Osteocyte (in vitro differentiated cells): ENCODE measurements around the gene TRPC3. TPM values are rescaled to one million over a fixed set of nuclear protein-coding genes. Genes with fewer than 3 reads are reported as not detected.

Experiments
- DNase-seq: peaks from one replicate; pipeline ENCODE4 v3.0.0; 2021; ENCODE audit warnings: mixed read lengths; ENCODE audit not compliant: unreplicated experiment; ENCODE audit errors: extremely low spot score
- H3K27ac Mint-ChIP-seq: one replicate; pipeline ENCODE4 v1.8.0; 2021; ENCODE audit warnings: mild to moderate bottlenecking, mixed read lengths; ENCODE audit not compliant: unreplicated experiment
- H3K27me3 Mint-ChIP-seq: one replicate; pipeline ENCODE4 v1.8.0; 2021; ENCODE audit warnings: mixed read lengths; ENCODE audit not compliant: unreplicated experiment
- H3K36me3 Mint-ChIP-seq: one replicate; pipeline ENCODE4 v1.8.0; 2021; ENCODE audit warnings: mixed read lengths; ENCODE audit not compliant: unreplicated experiment
- H3K4me1 Mint-ChIP-seq: one replicate; pipeline ENCODE4 v1.8.0; 2021; ENCODE audit warnings: mixed read lengths; ENCODE audit not compliant: unreplicated experiment
- H3K4me3 Mint-ChIP-seq: one replicate; pipeline ENCODE4 v1.8.0; 2021; ENCODE audit warnings: mild to moderate bottlenecking, moderate library complexity, mixed read lengths; ENCODE audit not compliant: unreplicated experiment
- H3K9me3 Mint-ChIP-seq: one replicate; pipeline ENCODE4 v1.8.0; 2021; ENCODE audit warnings: mixed read lengths; ENCODE audit not compliant: unreplicated experiment
- total RNA-seq: library from RNA; stranded (reverse); gene quantifications from 2 replicates; pipeline ENCODE4 v1.2.1, GENCODE V29; 2021
- TF ChIP-seq, protein P1 (sequence below): fragments of 200-600 bp; sonication (generic); IDR thresholded peaks from 2 replicates; pipeline ENCODE4 v1.5.0; 2021; ENCODE audit warnings: antibody characterized with exemption, mild to moderate bottlenecking, moderate library complexity

The TRPC3 gene
- total RNA-seq, 1 donor from 2014 or later, result 0.67 TPM

DNA sequence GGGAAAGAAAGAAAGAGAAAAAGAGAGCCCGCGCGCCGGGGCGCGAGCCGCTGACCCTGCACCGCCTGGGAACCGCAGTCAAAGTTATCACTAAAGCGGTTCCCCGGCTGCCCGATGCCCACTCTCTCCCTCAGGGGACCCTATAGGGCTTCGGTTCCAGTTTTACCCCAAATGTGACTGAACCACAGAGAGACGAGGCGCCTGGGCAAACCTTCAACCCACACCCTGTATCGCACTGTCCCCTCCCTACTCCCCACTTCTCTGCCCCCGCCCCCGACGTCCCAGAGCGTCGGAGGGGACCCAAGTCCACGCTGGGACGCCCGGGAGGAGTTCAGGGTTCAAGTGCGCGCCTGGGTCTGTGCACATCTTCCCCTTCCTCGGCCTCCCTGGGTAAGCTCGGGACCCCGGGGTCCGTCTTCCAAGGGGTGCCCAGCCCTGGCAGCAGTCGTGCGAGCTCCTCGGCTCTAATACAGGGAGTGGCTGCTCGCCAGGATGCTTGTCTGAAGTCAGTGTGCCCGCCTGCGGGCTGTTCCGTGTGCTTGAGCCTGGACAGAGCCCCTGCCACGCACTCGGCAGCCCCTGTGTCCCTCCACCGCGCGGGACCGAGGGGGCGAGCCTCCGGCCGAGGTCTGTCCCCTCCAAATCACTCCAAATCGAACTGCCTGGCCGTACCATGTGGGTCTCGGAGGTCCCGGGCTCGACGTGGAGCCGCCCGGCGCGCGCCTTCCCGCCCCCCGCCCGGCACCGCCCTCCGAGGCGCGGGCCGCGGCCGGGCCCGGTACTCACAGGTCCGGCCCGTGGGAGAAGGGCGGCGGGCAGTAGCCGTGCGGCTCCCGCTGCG, 960 bp downstream of the TRPC3 start:
- peak overlapping the region; percentile 39 for H3K27ac Mint-ChIP-seq
- TF ChIP-seq, protein P1, sequence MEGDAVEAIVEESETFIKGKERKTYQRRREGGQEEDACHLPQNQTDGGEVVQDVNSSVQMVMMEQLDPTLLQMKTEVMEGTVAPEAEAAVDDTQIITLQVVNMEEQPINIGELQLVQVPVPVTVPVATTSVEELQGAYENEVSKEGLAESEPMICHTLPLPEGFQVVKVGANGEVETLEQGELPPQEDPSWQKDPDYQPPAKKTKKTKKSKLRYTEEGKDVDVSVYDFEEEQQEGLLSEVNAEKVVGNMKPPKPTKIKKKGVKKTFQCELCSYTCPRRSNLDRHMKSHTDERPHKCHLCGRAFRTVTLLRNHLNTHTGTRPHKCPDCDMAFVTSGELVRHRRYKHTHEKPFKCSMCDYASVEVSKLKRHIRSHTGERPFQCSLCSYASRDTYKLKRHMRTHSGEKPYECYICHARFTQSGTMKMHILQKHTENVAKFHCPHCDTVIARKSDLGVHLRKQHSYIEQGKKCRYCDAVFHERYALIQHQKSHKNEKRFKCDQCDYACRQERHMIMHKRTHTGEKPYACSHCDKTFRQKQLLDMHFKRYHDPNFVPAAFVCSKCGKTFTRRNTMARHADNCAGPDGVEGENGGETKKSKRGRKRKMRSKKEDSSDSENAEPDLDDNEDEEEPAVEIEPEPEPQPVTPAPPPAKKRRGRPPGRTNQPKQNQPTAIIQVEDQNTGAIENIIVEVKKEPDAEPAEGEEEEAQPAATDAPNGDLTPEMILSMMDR, result no peak
- H3K27me3 Mint-ChIP-seq, result peaks cover 66% of the 10 kb centered on the region
- peak; percentile 84 for DNase-seq
- peaks cover 15% of the 10 kb centered on the region for H3K4me1 Mint-ChIP-seq
- H3K9me3 Mint-ChIP-seq, result no peaks in the 10 kb centered on the region
- peak overlapping the region; percentile 80 for H3K4me3 Mint-ChIP-seq
- H3K36me3 Mint-ChIP-seq, result no peaks in the 10 kb centered on the region

DNA sequence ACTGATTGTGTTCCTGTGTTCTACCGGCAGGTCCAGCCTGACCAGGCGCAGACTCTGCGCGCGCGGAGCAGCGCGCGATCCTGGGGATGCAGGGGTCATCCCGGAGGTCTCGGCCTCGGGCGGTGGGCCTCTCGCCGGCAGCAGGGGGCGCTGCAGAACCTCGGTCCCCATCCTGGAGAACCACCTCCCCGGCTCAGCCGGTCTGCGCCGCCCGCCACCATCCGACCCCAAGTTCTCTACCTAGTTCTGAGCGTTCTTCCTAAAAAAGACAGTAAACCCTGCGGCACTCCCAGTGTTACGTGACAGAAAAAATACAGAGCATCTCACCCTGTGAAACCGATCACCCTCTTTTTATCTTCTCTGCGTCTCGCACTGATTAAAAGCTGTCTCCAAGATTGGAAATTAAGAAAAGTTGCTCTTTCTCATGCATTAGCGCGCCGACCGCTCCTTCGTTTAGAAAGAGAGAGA, 1.6 kb downstream of the TRPC3 start:
- Mint-ChIP-seq H3K27me3 (peaks cover 69% of the 10 kb centered on the region), H3K27ac (peak overlapping the region; percentile 39), H3K36me3 (no peaks in the 10 kb centered on the region), H3K4me3 (peak overlapping the region; percentile 80), H3K9me3 (no peaks in the 10 kb centered on the region), H3K4me1 (peaks cover 15% of the 10 kb centered on the region)
- DNase-seq, result peak; percentile 93
- TF ChIP-seq, protein P1, result peak; percentile 92

DNA sequence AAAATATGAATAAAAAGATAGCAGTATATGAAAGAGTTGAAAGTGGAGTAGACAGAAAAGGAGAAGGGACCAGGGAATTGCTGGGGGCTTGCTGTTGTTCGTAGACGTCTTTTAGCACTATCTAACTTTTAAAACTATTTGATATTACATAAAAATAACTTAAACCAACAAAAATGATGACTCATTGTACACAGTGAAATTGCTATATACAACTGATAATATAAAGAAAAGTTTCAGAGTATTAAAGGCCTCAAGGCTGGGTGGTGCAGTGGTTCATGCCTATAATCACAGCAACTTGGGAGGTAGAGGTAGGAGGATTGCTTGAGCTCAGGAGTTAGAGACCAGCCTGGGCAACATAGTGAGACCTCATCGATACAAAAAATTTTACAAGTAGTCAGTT, 5.2 kb downstream of the TRPC3 start:
- Mint-ChIP-seq H3K4me1 (peaks cover 12% of the 10 kb centered on the region), H3K4me3 (no peak overlapping the region), H3K27ac (no peak overlapping the region), H3K36me3 (no peaks in the 10 kb centered on the region), H3K9me3 (no peaks in the 10 kb centered on the region), H3K27me3 (peaks cover 56% of the 10 kb centered on the region)
- no peak for DNase-seq
- TF ChIP-seq, protein P1, result no peak

DNA sequence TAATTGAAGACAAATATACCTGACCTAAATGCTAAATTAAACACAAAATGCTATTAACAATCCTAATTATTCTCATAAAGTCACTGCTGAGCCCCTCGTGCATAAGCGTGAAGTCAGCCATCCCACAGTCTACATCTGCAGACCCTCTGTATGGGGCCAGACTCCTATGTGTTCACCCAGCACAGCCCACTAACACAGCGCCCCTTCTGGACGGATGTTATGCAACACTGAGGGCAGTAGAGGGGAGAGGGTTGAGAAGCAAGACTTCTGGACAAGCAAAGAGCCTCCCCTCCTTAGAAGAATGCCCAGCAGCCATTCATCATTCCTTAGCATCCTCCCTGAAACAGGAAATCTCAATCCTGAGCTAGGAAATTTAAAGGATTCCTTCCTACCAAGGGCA, 7.9 kb downstream of the TRPC3 start:
- H3K9me3 Mint-ChIP-seq, result no peaks in the 10 kb centered on the region
- no peak overlapping the region for H3K27ac Mint-ChIP-seq
- DNase-seq, result no peak
- H3K4me1 Mint-ChIP-seq, result no peaks in the 10 kb centered on the region
- H3K4me3 Mint-ChIP-seq, result no peak overlapping the region
- TF ChIP-seq, protein P1, result peak; percentile 35
- no peaks in the 10 kb centered on the region for H3K36me3 Mint-ChIP-seq
- peaks cover 66% of the 10 kb centered on the region for H3K27me3 Mint-ChIP-seq

DNA sequence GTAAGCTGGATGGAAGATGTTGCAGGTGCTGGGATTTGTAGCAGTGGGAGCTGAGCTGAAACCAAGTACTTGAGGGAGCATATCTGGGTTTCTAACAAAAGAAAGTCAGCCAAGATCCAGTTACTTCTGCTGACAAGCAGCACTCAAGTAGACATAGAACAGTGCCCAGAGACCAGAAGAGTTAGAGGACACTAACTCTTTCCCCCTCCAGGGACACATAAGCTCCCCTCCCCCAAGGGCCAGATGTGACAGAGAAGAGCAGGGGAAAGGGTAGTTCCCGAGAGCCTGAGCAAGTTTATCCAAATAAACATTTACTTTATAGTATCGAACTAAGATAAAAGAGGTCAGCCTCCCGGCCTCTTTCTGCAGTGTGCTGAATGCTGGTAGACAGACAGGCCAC, 12.2 kb downstream of the TRPC3 start:
- Mint-ChIP-seq H3K36me3 (no peaks in the 10 kb centered on the region), H3K27me3 (peaks cover 44% of the 10 kb centered on the region), H3K27ac (no peak overlapping the region), H3K4me1 (no peaks in the 10 kb centered on the region), H3K4me3 (no peak overlapping the region), H3K9me3 (no peaks in the 10 kb centered on the region)
- DNase-seq, result no peak
- TF ChIP-seq, protein P1, result no peak
